Ovary (tissue), 9 donors: ENCODE results near the gene PCDHA11. TPM values are rescaled to one million over a fixed set of nuclear protein-coding genes. Genes with fewer than 3 reads are reported as not detected.
"Not testable (repeated sequence)": the region's sequence is repeated elsewhere in the genome, so short reads cannot be mapped to it uniquely, and the experiment has no call there.

Source experiments
- DNase-seq, 5 donors: peaks; one replicate each; pipeline ENCODE4 v3.0.0-alpha.2; 2019 to 2020
- H3K27ac ChIP-seq, 2 donors: fragments of 200-600 bp; one replicate each; pipeline versions ENCODE4 v1.5.1 to v1.8.0; 2019 to 2022
- H3K27me3 ChIP-seq: fragments of 200-600 bp; one replicate; pipeline ENCODE4 v1.8.0; 2022
- H3K36me3 ChIP-seq: fragments of 200-600 bp; sonication (generic); one replicate; pipeline ENCODE4 v1.5.1; 2019
- H3K4me1 ChIP-seq: one replicate; pipeline ENCODE4 v1.8.1; 2013; ENCODE audit warnings: mild to moderate bottlenecking, moderate library complexity; ENCODE audit not compliant: insufficient read depth
- H3K4me3 ChIP-seq: fragments of 200-600 bp; sonication (generic); one replicate; pipeline ENCODE4 v1.5.1; 2017
- H3K9me3 ChIP-seq, 2 donors: fragments of 200-600 bp in 1 of 2; sonication (generic) in 1 of 2; one replicate each; pipeline versions ENCODE4 v1.5.1 to v1.8.1; 2013 to 2019; ENCODE audit warnings: mild to moderate bottlenecking in 1 of 2, moderate library complexity in 1 of 2
- EP300 ChIP-seq: sonication (generic); formaldehyde crosslinking; IDR thresholded peaks from one replicate; pipeline ENCODE4 v1.6.1; 2017; ENCODE audit warnings: antibody characterized with exemption
- POLR2A ChIP-seq: fragments of 450-650 bp; IDR thresholded peaks from one replicate; pipeline ENCODE4 v1.6.1; 2017; ENCODE audit warnings: antibody characterized with exemption, mild to moderate bottlenecking, moderate library complexity
- WGBS, 3 donors: extraction: QIAGEN DNeasy Blood & Tissue Kit in 1 of 3; methylation state at CpG; one replicate each; pipeline versions ENCODE4 v1.1.5 to v1.1.7; 2013 to 2017; 5-methylcytosine and 5-hydroxymethylcytosine counted together
- intact Hi-C, 4 donors: fragments of 100-400 bp; cut with DNase I; formaldehyde crosslinking; loops; one replicate each; pipeline versions ENCODE4 v1.11.0 to v1.15.1; 2022 to 2023
- polyA plus RNA-seq, 2 donors: library from polyadenylated mRNA; stranded (reverse); fragments of 200-250 nt in 1 of 2; fragments of 350-450 nt in 1 of 2; fragmentation: Illumina TruSeq in 1 of 2; extraction: RNeasy Lipid Tissue Mini Kit (QIAGEN cat#74804) in 1 of 2; gene quantifications; one replicate each; pipeline ENCODE4 v1.2.3, GENCODE V29; 2013 to 2014
- total RNA-seq, 7 donors: library from RNA; depleted of rRNA in 2 of 7; stranded (reverse); fragments of >200 nt in 2 of 7; fragmentation: NEBNext Ultra II Directional in 3 of 7; extraction: Animal tissue kit (Norgen Biotek cat#: 25700) in 3 of 7; gene quantifications; one replicate each; pipeline versions ENCODE4 v1.1.0 to v1.2.4, GENCODE V29; 2016 to 2023
- TF ChIP-seq, protein P1 (sequence below), 3 donors: fragments of 450-650 bp in 2 of 3; fragments of 200-600 bp in 1 of 3; IDR thresholded peaks; one replicate each; pipeline versions ENCODE4 v1.5.1 to v1.8.0; 2016 to 2022; ENCODE audit warnings: antibody characterized with exemption in 3 of 3, mild to moderate bottlenecking in 1 of 3
- donor health status: DM: no; HTN: no; CAD: no; lungs with moderate emphysema.
- donor health status: DM: no; HTN: no; CAD: no.
- donor health status: Bipolar disorder and iron deficiency.
- donor health status: DM: yes; HTN: yes; CAD: no.
- donor health status: DM: no; HTN: no; CAD: no.
- donor health status: DM: yes; HTN: yes; CAD: no.

PCDHA11 gene
- total and polyA plus RNA-seq, 9 donors, result 0.04 to 0.79 (median 0.35) TPM

DNA sequence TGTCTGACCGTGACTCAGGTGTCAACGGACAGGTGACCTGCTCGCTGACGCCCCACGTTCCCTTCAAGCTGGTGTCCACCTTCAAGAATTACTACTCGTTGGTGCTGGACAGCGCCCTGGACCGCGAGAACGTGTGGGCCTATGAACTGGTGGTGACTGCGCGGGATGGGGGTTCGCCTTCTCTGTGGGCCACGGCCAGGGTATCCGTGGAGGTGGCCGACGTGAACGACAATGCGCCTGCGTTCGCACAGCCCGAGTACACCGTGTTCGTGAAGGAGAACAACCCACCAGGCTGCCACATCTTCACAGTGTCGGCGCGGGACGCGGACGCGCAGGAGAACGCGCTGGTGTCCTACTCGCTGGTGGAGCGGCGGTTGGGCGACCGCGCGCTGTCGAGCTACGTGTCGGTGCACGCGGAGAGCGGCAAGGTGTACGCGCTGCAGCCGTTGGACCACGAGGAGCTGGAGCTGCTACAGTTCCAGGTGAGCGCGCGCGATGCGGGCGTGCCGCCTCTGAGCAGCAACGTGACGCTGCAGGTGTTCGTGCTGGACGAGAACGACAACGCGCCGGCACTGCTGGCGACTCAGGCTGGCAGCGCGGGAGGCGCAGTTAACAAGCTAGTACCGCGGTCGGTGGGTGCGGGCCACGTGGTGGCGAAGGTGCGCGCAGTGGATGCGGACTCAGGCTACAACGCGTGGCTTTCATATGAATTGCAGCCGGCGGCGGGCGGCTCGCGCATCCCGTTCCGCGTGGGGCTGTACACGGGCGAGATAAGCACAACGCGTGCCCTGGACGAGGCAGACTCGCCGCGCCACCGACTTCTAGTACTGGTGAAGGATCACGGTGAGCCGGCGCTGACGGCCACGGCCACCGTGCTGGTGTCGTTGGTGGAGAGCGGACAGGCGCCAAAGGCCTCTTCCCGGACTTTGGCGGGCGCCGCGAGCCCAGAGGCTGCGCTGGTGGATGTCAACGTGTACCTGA lies 1.8 kb downstream of the PCDHA11 start:
- Histone ChIP-seq H3K4me1 (no peaks in the 10 kb centered on the region), H3K27me3 (no peaks in the 10 kb centered on the region), H3K4me3 (no peak overlapping the region), H3K27ac (no peak overlapping the region), H3K36me3 (no peaks in the 10 kb centered on the region), H3K9me3 (peaks cover 0 to 18% of the 10 kb centered on the region in 2 donors)
- TF ChIP-seq POLR2A (no peak), EP300 (no peak)
- TF ChIP-seq, protein P1, sequence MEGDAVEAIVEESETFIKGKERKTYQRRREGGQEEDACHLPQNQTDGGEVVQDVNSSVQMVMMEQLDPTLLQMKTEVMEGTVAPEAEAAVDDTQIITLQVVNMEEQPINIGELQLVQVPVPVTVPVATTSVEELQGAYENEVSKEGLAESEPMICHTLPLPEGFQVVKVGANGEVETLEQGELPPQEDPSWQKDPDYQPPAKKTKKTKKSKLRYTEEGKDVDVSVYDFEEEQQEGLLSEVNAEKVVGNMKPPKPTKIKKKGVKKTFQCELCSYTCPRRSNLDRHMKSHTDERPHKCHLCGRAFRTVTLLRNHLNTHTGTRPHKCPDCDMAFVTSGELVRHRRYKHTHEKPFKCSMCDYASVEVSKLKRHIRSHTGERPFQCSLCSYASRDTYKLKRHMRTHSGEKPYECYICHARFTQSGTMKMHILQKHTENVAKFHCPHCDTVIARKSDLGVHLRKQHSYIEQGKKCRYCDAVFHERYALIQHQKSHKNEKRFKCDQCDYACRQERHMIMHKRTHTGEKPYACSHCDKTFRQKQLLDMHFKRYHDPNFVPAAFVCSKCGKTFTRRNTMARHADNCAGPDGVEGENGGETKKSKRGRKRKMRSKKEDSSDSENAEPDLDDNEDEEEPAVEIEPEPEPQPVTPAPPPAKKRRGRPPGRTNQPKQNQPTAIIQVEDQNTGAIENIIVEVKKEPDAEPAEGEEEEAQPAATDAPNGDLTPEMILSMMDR (IDR thresholded peaks at IDR 0.05), result no peak
- no peak for DNase-seq
- 35 to 54% (median 51%) methylated on average over 111 to 114 of the region's 114 CpGs for WGBS, 3 donors
- intact Hi-C loops, result no loop called here

DNA sequence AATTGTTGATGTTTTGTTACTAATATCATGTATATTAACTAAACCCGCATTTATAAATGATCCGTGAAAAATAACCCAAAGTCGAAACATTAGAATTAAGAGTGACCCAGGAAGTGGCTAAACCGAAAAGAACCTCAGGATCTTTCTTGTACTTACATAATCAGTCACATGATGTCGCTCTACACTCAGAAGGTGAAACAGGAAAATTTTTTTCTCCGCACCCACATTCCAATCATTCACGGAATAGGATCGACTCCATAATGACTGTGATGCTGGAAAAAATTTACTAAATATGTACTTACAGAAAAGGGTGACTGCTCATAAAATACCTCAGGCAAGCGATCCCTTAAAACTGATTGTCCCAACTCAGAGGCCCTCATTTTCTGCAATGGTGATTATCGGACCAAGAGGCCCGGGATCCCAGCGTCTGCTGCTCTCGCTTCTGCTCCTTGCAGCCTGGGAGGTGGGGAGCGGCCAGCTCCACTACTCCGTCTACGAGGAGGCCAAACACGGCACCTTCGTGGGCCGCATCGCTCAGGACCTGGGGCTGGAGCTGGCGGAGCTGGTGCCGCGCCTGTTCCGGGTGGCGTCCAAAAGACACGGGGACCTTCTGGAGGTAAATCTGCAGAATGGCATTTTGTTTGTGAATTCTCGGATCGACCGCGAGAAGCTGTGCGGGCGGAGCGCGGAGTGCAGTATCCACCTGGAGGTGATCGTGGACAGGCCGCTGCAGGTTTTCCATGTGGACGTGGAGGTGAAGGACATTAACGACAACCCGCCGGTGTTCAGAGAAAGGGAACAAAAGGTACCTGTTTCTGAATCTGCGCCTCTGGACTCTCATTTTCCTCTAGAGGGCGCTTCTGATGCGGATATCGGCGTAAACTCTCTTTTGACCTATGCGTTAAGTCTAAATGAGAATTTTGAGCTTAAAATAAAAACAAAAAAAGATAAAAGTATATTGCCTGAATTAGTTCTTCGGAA lies 6.6 kb downstream of the PCDHA11 start, which contains the start of gene PCDHA12:
TSS of gene PCDHA12 (plus strand) at position 224 of the 981 bp plus-strand sequence. CDS start at position 389, 165 bp downstream.
- peaks cover 0 to 20% of the 10 kb centered on the region in 2 donors for H3K9me3 ChIP-seq

DNA sequence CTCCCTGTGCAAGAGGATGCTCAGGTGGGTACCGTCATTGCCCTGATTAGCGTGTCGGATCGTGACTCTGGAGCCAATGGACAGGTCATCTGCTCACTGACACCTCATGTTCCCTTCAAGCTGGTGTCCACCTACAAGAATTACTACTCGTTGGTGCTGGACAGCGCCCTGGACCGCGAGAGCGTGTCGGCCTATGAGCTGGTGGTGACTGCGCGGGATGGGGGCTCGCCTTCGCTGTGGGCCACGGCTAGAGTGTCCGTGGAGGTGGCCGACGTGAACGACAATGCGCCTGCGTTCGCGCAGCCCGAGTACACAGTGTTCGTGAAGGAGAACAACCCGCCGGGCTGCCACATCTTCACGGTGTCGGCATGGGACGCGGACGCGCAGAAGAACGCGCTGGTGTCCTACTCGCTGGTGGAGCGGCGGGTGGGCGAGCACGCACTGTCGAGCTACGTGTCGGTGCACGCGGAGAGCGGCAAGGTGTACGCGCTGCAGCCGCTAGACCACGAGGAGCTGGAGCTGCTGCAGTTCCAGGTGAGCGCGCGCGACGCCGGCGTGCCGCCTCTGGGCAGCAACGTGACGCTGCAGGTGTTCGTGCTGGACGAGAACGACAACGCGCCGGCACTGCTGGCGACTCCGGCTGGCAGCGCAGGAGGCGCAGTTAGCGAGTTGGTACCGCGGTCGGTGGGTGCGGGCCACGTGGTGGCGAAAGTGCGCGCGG lies 7.9 kb downstream of the PCDHA11 start:
- intact Hi-C loops, H3K27ac ChIP-seq, H3K36me3 ChIP-seq, H3K27me3 ChIP-seq, H3K4me3 ChIP-seq, DNase-seq, H3K4me1 ChIP-seq: not testable (repeated sequence)
- H3K9me3 ChIP-seq, result peaks cover 0 to 11% of the 10 kb centered on the region in 2 donors
- WGBS, 3 donors, result 29 to 45% (median 39%) methylated on average over 80 of the region's 80 CpGs

More for the DNA sequence above, 6.6 kb downstream of the PCDHA11 start, which contains the start of gene PCDHA12:
- Histone ChIP-seq H3K4me1 (no peaks in the 10 kb centered on the region), H3K4me3 (no peak within 1 kb of the TSS), H3K36me3 (no peaks in the 10 kb centered on the region), H3K27ac (no peak within 1 kb of the TSS), H3K27me3 (no peaks in the 10 kb centered on the region)
- DNase-seq, result no peak
- 11 to 27% (median 16%) methylated on average over 45 to 47 of the region's 47 CpGs for WGBS, 3 donors
- TF ChIP-seq POLR2A, result no peak
- TF ChIP-seq, protein P1 (IDR thresholded peaks at IDR 0.05), result no peak
- TF ChIP-seq EP300, result no peak
- intact Hi-C loops, result no loop called here

DNA sequence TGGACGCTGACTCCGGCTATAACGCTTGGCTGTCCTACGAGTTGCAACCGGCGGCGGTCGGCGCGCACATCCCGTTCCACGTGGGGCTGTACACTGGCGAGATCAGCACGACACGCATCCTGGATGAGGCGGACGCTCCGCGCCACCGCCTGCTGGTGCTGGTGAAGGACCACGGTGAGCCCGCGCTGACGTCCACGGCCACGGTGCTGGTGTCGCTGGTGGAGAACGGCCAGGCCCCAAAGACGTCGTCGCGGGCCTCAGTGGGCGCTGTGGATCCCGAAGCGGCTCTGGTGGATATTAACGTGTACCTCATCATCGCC lies 8.5 kb downstream of the PCDHA11 start:
- 37 to 53% (median 43%) methylated on average over 33 to 37 of the region's 37 CpGs for WGBS, 3 donors

More for the DNA sequence above, 8.5 kb downstream of the PCDHA11 start:
- no peaks in the 10 kb centered on the region for H3K36me3 ChIP-seq
- no peaks in the 10 kb centered on the region for H3K4me1 ChIP-seq
- intact Hi-C loops, result no loop called here
- DNase-seq, result no peak
- TF ChIP-seq, protein P1 (IDR thresholded peaks at IDR 0.05), result no peak
- TF ChIP-seq EP300 (no peak), POLR2A (no peak)
- H3K27ac ChIP-seq, result no peak overlapping the region
- H3K9me3 ChIP-seq, result peaks cover 0 to 12% of the 10 kb centered on the region in 2 donors
- H3K4me3 ChIP-seq, result no peak overlapping the region
- no peaks in the 10 kb centered on the region for H3K27me3 ChIP-seq
